Transverse colon (tissue), 3 donors: ENCODE results near the gene DDX46.

Experiments used
- CTCF ChIP-seq, 5 experiments: fragments of 200-600 bp in 3 of 5; fragments of 450-650 bp in 2 of 5; sonication (generic) in 3 of 5; IDR thresholded peaks; 1 replicate in 2 of 5; 2 replicates in 3 of 5; pipeline ENCODE4 v1.5.1; 2016 to 2017; ENCODE audit warnings: antibody characterized with exemption in 5 of 5, inconsistent platforms in 3 of 5, mild to moderate bottlenecking in 2 of 5, moderate library complexity in 1 of 5
- POLR2A ChIP-seq: fragments of 450-650 bp; IDR thresholded peaks from one replicate; pipeline ENCODE4 v1.6.1; 2016; ENCODE audit warnings: antibody characterized with exemption, mild to moderate bottlenecking, moderate library complexity

DNA sequence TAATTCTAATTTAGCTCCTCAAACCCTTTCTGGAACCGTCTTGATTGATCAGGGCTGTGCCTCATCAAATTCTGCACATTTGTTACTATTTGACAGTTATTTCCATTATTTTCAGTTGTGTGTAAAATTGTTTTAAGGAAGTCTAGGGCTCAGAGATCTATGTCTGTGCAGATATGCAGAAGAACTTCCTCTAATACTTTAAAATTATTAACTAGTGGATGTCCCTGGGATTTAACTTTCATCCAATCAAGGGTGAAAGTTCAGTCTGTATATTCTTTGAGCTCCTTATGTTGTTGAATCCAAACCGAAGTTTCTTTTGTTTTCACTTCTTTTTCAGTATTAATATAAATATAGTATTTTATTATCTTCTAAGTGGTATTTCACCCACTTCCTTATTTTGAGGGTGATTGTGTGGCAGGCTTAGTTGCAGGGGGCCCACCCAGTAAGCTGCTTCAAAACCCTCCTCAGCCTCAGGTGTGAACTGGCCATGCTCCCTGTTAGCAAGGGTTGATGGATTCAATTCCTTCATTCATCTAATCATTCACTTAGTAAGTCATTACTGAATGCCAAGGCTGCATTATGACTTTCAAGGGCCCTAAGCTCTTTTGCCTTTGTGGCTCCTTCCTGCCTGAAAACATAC lies 22.3 kb upstream of the DDX46 start:
- TF ChIP-seq POLR2A (no peak), CTCF (IDR thresholded peaks at IDR 0.05) (no peak)
